ENCODE data around the gene REG3G. TPM values are rescaled to one million over a fixed set of nuclear protein-coding genes. Genes with fewer than 3 reads are reported as not detected.

REG3G gene
- not detected for total RNA-seq

GRCh38 chr2:79025421-79025820 lies at the start of gene REG3G:
Gene REG3G, plus strand, starts transcription at chr2:79025702. Its CDS starts 392 bp downstream, at chr2:79026094.
- H3K36me3 Mint-ChIP-seq = no peaks in the 10 kb centered on the region
- ChIA-PET CTCF (no interaction called here), POLR2A (no interaction called here)
- no peaks in the 10 kb centered on the region for H3K4me1 Mint-ChIP-seq (ENCODE audit: low read depth)
- no peak for DNase-seq
- H3K9me3 Mint-ChIP-seq = peaks cover 3% of the 10 kb centered on the region
- intact Hi-C loops (cut with micrococcal nuclease) = no loop called here
- H3K27me3 Mint-ChIP-seq = no peaks in the 10 kb centered on the region
- no peak within 1 kb of the TSS for H3K27ac Mint-ChIP-seq
- no peak within 1 kb of the TSS for H3K4me3 Mint-ChIP-seq

- ChIA-PET CTCF (interaction anchor here (0.5 kb wide), 2 partner anchors 25 to 305 kb away, joined by 3 read pairs; no protein-coding TSS in a partner anchor), POLR2A (no interaction called here)
- Mint-ChIP-seq H3K27me3 (no peaks in the 10 kb centered on the region), H3K27ac (no peak overlapping the region), H3K9me3 (peaks cover 5% of the 10 kb centered on the region), H3K36me3 (no peaks in the 10 kb centered on the region), H3K4me1 (ENCODE audit: low read depth) (no peaks in the 10 kb centered on the region), H3K4me3 (no peak overlapping the region)
- intact Hi-C loops (cut with micrococcal nuclease) = no loop called here
- no peak for DNase-seq
Observed at GRCh38 chr2:78977661-78978145, 47.8 kb upstream of the REG3G start.

GRCh38 chr2:78978340-78978739 lies 47.2 kb upstream of the REG3G start:
- no peaks in the 10 kb centered on the region for H3K36me3 Mint-ChIP-seq
- H3K9me3 Mint-ChIP-seq = peaks cover 10% of the 10 kb centered on the region
- H3K27ac Mint-ChIP-seq = no peak overlapping the region
- POLR2A ChIA-PET = no interaction called here
- no peaks in the 10 kb centered on the region for H3K4me1 Mint-ChIP-seq (ENCODE audit: low read depth)
- H3K27me3 Mint-ChIP-seq = no peaks in the 10 kb centered on the region
- DNase-seq = no peak
- no peak overlapping the region for H3K4me3 Mint-ChIP-seq
- CTCF ChIA-PET = interaction anchor here (0.5 kb wide), 2 partner anchors 25 to 305 kb away, joined by 3 read pairs; no protein-coding TSS in a partner anchor
- intact Hi-C loops (cut with micrococcal nuclease) = no loop called here

- CTCF ChIA-PET = no interaction called here
Observed at GRCh38 chr2:78979380-78980151, 45.9 kb upstream of the REG3G start.

GRCh38 chr2:78980152-78980465 lies 45.4 kb upstream of the REG3G start:
- H3K4me1 Mint-ChIP-seq (ENCODE audit: low read depth) = no peaks in the 10 kb centered on the region
- H3K4me3 Mint-ChIP-seq = no peak overlapping the region
- CTCF ChIA-PET = no interaction called here
- no peak overlapping the region for H3K27ac Mint-ChIP-seq
- no peak for DNase-seq
- peaks cover 8% of the 10 kb centered on the region for H3K9me3 Mint-ChIP-seq
- POLR2A ChIA-PET = no interaction called here
- H3K27me3 Mint-ChIP-seq = no peaks in the 10 kb centered on the region
- H3K36me3 Mint-ChIP-seq = no peaks in the 10 kb centered on the region
- intact Hi-C loops (cut with micrococcal nuclease) = no loop called here

More at GRCh38 chr2:78979380-78980151, 45.9 kb upstream of the REG3G start:
- H3K27me3 Mint-ChIP-seq = no peaks in the 10 kb centered on the region
- H3K27ac Mint-ChIP-seq = no peak overlapping the region
- intact Hi-C loops (cut with micrococcal nuclease) = no loop called here
- DNase-seq = peak; percentile 22
- H3K9me3 Mint-ChIP-seq = peaks cover 8% of the 10 kb centered on the region
- POLR2A ChIA-PET = no interaction called here
- H3K4me3 Mint-ChIP-seq = no peak overlapping the region
- H3K36me3 Mint-ChIP-seq = no peaks in the 10 kb centered on the region
- H3K4me1 Mint-ChIP-seq (ENCODE audit: low read depth) = no peaks in the 10 kb centered on the region

GRCh38 chr2:78980871-78981270 lies 44.6 kb upstream of the REG3G start:
- ChIA-PET POLR2A (no interaction called here), CTCF (no interaction called here)
- no peaks in the 10 kb centered on the region for H3K36me3 Mint-ChIP-seq
- no peaks in the 10 kb centered on the region for H3K27me3 Mint-ChIP-seq
- H3K9me3 Mint-ChIP-seq = peaks cover 8% of the 10 kb centered on the region
- intact Hi-C loops (cut with micrococcal nuclease) = no loop called here
- DNase-seq = no peak
- H3K4me3 Mint-ChIP-seq = no peak overlapping the region
- H3K27ac Mint-ChIP-seq = no peak overlapping the region
- H3K4me1 Mint-ChIP-seq (ENCODE audit: low read depth) = no peaks in the 10 kb centered on the region

GRCh38 chr2:78982638-78983330 lies 42.7 kb upstream of the REG3G start:
- no peak overlapping the region for H3K27ac Mint-ChIP-seq
- CTCF ChIA-PET = no interaction called here
- no peaks in the 10 kb centered on the region for H3K36me3 Mint-ChIP-seq
- no peaks in the 10 kb centered on the region for H3K4me1 Mint-ChIP-seq (ENCODE audit: low read depth)
- no peak overlapping the region for H3K4me3 Mint-ChIP-seq
- DNase-seq = no peak
- POLR2A ChIA-PET = no interaction called here
- H3K9me3 Mint-ChIP-seq = peaks cover 8% of the 10 kb centered on the region
- no peaks in the 10 kb centered on the region for H3K27me3 Mint-ChIP-seq
- intact Hi-C loops (cut with micrococcal nuclease) = no loop called here

GRCh38 chr2:78984386-78984785 lies 41.1 kb upstream of the REG3G start:
- intact Hi-C loops (cut with micrococcal nuclease) = no loop called here
- no peak for DNase-seq
- H3K4me3 Mint-ChIP-seq = no peak overlapping the region

GRCh38 chr2:78985558-78985957 lies 39.9 kb upstream of the REG3G start:
- intact Hi-C loops (cut with micrococcal nuclease) = no loop called here
- no peaks in the 10 kb centered on the region for H3K36me3 Mint-ChIP-seq

More at GRCh38 chr2:78984386-78984785, 41.1 kb upstream of the REG3G start:
- no peaks in the 10 kb centered on the region for H3K36me3 Mint-ChIP-seq
- no peaks in the 10 kb centered on the region for H3K4me1 Mint-ChIP-seq (ENCODE audit: low read depth)
- POLR2A ChIA-PET = no interaction called here
- CTCF ChIA-PET = no interaction called here
- no peak overlapping the region for H3K27ac Mint-ChIP-seq
- no peaks in the 10 kb centered on the region for H3K27me3 Mint-ChIP-seq
- H3K9me3 Mint-ChIP-seq = peaks cover 5% of the 10 kb centered on the region

GRCh38 chr2:78989051-78989450 lies 36.5 kb upstream of the REG3G start:
- no peak overlapping the region for H3K27ac Mint-ChIP-seq
- no peak overlapping the region for H3K4me3 Mint-ChIP-seq
- peaks cover 17% of the 10 kb centered on the region for H3K27me3 Mint-ChIP-seq
- peaks cover 5% of the 10 kb centered on the region for H3K9me3 Mint-ChIP-seq
- no peak for DNase-seq
- POLR2A ChIA-PET = no interaction called here
- peaks cover 5% of the 10 kb centered on the region for H3K36me3 Mint-ChIP-seq
- no peaks in the 10 kb centered on the region for H3K4me1 Mint-ChIP-seq (ENCODE audit: low read depth)
- CTCF ChIA-PET = no interaction called here
- intact Hi-C loops (cut with micrococcal nuclease) = no loop called here

More at GRCh38 chr2:78985558-78985957, 39.9 kb upstream of the REG3G start:
- Mint-ChIP-seq H3K27ac (no peak overlapping the region), H3K4me3 (no peak overlapping the region), H3K9me3 (peaks cover 5% of the 10 kb centered on the region), H3K27me3 (no peaks in the 10 kb centered on the region), H3K4me1 (ENCODE audit: low read depth) (no peaks in the 10 kb centered on the region)
- ChIA-PET CTCF (no interaction called here), POLR2A (no interaction called here)
- DNase-seq = no peak

- no peak for DNase-seq
- H3K4me1 Mint-ChIP-seq (ENCODE audit: low read depth) = no peaks in the 10 kb centered on the region
- H3K27me3 Mint-ChIP-seq = peaks cover 21% of the 10 kb centered on the region
- peaks cover 8% of the 10 kb centered on the region for H3K36me3 Mint-ChIP-seq
- ChIA-PET CTCF (no interaction called here), POLR2A (no interaction called here)
- peaks cover 9% of the 10 kb centered on the region for H3K9me3 Mint-ChIP-seq
- intact Hi-C loops (cut with micrococcal nuclease) = no loop called here
- H3K27ac Mint-ChIP-seq = no peak overlapping the region
- H3K4me3 Mint-ChIP-seq = no peak overlapping the region
Observed at GRCh38 chr2:78992451-78992806, 33.1 kb upstream of the REG3G start.

GRCh38 chr2:78992807-78993517 lies 32.5 kb upstream of the REG3G start:
- H3K4me3 Mint-ChIP-seq = no peak overlapping the region
- intact Hi-C loops (cut with micrococcal nuclease) = no loop called here
- H3K4me1 Mint-ChIP-seq (ENCODE audit: low read depth) = no peaks in the 10 kb centered on the region
- H3K9me3 Mint-ChIP-seq = peaks cover 9% of the 10 kb centered on the region
- ChIA-PET CTCF (no interaction called here), POLR2A (no interaction called here)
- H3K27me3 Mint-ChIP-seq = peaks cover 21% of the 10 kb centered on the region
- no peak for DNase-seq
- H3K27ac Mint-ChIP-seq = no peak overlapping the region
- H3K36me3 Mint-ChIP-seq = peaks cover 8% of the 10 kb centered on the region
